Measurements from ENCODE around the gene TENT5C.

DNA sequence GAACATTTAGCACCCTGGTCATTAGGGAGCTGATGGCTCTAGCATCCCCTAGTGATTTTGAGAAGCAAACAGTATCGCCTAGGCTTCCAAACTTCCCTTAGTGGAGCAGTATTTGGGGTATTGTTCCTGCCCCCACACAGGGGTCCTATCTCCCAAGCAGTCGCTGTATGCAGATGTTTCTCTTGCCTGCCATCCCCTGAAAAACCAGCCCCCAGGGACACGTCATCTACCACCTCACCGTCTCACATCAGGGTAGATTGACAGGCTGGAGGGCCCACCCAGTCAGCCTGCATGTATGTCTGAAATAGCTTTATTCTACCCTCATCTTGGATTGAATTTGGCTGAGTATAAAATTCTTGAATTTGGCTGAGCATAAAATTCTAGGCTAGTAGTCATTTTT, 33.9 kb downstream of the TENT5C start:
- TF ChIP-seq POLR2AphosphoS5 (IDR thresholded peaks at IDR 0.05; ENCODE audit: low read depth) (no peak), GABPA (IDR thresholded peaks at IDR 0.05; ENCODE audit: low read depth) (no peak), SPI1 (IDR thresholded peaks at IDR 0.05; ENCODE audit: borderline replicate concordance, low read depth) (no peak)
- TF ChIP-seq, protein P1, sequence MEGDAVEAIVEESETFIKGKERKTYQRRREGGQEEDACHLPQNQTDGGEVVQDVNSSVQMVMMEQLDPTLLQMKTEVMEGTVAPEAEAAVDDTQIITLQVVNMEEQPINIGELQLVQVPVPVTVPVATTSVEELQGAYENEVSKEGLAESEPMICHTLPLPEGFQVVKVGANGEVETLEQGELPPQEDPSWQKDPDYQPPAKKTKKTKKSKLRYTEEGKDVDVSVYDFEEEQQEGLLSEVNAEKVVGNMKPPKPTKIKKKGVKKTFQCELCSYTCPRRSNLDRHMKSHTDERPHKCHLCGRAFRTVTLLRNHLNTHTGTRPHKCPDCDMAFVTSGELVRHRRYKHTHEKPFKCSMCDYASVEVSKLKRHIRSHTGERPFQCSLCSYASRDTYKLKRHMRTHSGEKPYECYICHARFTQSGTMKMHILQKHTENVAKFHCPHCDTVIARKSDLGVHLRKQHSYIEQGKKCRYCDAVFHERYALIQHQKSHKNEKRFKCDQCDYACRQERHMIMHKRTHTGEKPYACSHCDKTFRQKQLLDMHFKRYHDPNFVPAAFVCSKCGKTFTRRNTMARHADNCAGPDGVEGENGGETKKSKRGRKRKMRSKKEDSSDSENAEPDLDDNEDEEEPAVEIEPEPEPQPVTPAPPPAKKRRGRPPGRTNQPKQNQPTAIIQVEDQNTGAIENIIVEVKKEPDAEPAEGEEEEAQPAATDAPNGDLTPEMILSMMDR (IDR thresholded peaks at IDR 0.05; ENCODE audit: insufficient read depth, low read length): no peak
- TF ChIP-seq, protein P2, sequence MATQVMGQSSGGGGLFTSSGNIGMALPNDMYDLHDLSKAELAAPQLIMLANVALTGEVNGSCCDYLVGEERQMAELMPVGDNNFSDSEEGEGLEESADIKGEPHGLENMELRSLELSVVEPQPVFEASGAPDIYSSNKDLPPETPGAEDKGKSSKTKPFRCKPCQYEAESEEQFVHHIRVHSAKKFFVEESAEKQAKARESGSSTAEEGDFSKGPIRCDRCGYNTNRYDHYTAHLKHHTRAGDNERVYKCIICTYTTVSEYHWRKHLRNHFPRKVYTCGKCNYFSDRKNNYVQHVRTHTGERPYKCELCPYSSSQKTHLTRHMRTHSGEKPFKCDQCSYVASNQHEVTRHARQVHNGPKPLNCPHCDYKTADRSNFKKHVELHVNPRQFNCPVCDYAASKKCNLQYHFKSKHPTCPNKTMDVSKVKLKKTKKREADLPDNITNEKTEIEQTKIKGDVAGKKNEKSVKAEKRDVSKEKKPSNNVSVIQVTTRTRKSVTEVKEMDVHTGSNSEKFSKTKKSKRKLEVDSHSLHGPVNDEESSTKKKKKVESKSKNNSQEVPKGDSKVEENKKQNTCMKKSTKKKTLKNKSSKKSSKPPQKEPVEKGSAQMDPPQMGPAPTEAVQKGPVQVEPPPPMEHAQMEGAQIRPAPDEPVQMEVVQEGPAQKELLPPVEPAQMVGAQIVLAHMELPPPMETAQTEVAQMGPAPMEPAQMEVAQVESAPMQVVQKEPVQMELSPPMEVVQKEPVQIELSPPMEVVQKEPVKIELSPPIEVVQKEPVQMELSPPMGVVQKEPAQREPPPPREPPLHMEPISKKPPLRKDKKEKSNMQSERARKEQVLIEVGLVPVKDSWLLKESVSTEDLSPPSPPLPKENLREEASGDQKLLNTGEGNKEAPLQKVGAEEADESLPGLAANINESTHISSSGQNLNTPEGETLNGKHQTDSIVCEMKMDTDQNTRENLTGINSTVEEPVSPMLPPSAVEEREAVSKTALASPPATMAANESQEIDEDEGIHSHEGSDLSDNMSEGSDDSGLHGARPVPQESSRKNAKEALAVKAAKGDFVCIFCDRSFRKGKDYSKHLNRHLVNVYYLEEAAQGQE (IDR thresholded peaks at IDR 0.05; ENCODE audit: insufficient replicate concordance, low read depth): no peak
